OCI-LY7 (cell line): Measurements from ENCODE around the gene PRKG1.

ENCODE experiments used
- CTCF ChIP-seq: fragments of 200-600 bp; sonication (generic); conservative IDR thresholded peaks from 2 replicates; pipeline ENCODE4 v1.5.1; 2014; ENCODE audit warnings: mild to moderate bottlenecking, antibody characterized with exemption, low read length, moderate library complexity, mixed read lengths
- EZH2phosphoT487 ChIP-seq: fragments of 200-600 bp; sonication (generic); IDR thresholded peaks from 2 replicates; pipeline ENCODE4 v1.6.1; 2018; ENCODE audit warnings: low read depth, borderline replicate concordance, mild to moderate bottlenecking, mixed run types, antibody characterized with exemption, low read length, moderate library complexity, mixed read lengths

GRCh38 chr10:51607463-51607835 is 533.2 kb downstream of the PRKG1 start:
- TF ChIP-seq CTCF = no peak
- no peak for TF ChIP-seq EZH2phosphoT487
